NCI-H1092 treated with DMSO at 0.1 percent for 48 hours (cell line): ENCODE measurements around the gene TTBK2.
A peak's percentile ranks its signal among the peaks of the same experiment; 100 is the strongest.
"Not testable (repeated sequence)": the region's sequence is repeated elsewhere in the genome, so short reads cannot be mapped to it uniquely, and the experiment has no call there.

Experiments used
- DNase-seq: peaks from one replicate; lab custom pipeline; 2025; lab: John Stamatoyannopoulos, UW

TTBK2 gene

DNA sequence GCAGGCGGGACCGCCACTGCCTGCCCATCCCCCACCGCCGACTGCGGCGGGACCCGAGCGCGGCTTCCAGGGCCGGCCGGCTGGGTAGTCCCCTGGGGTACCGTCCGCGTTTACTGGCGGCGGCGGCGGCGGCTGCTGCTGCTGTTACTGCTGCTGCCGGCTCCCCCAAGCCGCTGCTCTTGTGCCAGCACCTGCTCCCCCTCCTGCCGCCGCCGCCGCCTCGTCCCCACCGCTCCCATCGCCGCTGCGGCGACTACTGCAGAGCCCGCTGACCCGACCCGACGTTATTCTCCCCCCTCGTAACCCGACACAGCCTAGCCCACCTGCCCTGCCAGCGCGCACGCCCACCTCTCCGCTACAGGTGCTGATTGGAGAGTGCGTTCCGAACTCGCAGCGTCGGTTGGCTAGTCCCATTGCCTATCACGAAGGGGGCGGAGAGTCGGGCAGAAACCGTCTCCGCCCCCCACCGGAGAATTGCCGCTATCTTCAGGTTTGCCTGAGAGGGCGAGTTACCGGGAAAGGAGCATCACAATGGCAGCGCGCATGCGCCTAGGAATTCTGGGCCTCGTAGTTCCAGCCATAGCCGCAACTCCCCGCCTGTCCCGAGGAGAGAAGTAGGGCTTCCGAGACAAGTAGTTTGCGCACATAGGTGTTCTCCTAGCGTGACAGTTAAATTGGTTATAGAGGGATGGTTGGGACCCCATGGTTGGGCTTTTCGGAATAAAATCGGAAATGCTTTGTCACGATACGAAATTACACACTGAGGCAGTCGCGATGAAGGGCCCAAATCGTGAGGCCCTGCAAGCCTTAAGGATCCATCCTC lies at the start of gene TTBK2:
TTBK2 (minus strand) TSS at position 260 of the 823 bp plus-strand sequence. CDS start 42,161 bp downstream, outside the sequence.
- peak; percentile 98 for DNase-seq

DNA sequence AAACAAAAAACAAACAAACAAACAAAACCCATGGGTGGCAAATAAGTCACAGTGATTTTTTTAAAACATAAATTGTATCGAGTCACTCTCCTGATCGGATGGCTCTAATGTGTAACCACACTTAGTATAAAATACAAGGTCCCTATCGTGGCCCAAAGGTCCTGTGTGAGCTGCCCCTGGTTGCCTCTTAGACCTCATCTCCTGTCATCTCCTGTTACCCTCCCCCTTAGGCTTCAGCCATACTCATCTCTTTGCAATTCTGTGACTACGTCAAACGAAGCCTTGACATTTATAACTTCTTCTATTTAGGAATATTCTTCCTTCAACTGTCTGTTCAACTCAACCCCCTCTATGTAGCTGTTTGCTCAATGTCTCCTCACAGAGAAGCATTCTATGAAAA lies 43.9 kb upstream of the TTBK2 start:
- DNase-seq, result no peak

DNA sequence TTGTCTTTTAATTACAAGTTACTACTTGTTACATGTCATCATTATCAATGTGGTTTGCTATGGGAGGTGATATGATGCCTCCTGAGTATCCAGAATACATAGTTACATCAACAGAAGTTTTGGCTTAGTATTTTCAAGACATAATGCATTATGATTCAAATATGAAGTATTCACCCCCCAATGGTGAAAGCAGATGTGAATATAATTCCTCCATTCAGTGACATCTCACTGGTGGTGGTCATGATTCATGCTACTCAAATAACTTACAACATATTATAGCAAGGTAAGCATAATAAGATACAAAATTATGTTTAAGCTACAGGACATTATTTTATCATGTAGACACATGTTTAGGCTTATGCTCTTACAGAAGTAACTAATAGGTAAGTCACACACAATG lies 34.9 kb upstream of the TTBK2 start:
- no peak for DNase-seq

DNA sequence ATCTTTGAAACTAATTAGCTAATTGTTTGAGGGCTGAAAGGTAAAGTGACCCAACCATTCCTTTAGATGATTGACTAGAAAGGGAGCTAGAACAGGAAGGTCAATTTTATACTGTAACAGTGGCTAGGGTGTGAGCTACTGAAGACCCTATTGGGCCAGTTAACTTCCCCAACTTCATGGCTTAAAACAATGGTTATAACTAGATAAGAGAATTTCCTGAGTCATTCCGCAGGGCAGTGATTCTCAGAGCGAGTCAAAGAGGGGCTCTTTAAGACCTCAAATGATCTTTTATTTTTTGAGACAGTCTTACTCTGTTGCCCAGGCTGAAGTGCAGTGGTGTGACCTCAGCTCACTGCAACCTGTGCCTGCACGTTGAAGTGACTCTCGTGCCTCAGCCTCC lies 33.7 kb upstream of the TTBK2 start:
- no peak for DNase-seq

DNA sequence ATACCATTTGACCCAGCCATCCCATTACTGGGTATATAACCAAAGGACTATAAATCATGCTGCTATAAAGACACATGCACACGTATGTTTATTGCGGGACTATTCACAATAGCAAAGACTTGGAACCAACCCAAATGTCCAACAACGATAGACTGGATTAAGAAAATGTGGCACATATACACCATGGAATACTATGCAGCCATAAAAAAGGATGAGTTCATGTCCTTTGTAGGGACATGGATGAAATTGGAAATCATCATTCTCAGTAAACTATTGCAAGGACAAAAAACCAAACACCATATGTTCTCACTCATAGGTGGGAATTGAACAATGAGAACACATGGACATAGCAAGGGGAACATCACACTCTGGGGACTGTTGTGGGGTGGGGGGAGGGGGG lies 28.3 kb upstream of the TTBK2 start:
- DNase-seq, result not testable (repeated sequence)

DNA sequence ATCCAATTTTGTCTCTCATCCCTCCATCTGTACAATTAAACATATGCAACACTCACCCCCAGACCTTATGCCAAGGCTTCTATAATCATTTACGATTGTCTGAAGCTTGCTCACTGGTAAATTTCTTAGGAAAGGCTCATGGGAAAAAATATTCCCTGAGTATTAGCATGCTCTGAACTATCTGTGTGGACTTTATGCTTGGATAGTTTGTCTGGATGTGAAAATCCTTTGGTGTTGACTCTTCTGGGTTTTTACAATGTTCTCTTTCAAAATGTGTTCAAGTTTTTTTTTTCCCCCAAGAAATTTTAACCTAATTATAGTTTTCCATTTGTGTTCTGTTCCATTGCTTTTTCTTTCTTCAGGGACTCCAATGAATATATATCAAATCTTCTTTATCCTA lies 19.9 kb upstream of the TTBK2 start:
- no peak for DNase-seq

DNA sequence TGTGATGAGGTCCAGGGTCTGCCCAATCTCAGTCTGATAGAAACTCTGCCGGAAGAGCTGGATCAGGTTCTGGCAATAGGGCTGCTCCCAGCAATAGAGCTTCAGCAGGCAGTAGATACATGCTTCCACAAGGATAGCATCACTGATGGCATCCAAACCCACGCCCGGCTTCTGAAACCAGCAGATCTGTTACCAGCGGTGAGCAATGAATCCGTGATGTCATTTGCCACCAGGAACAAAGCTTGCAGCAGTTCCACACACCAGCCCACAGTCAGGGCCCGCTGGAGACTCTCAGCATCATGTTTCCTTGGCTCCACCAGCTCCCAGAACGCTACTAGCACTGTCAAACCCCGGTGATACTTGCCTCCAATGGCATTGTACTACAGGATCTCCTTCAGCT lies 19.3 kb upstream of the TTBK2 start:
- DNase-seq, result no peak

DNA sequence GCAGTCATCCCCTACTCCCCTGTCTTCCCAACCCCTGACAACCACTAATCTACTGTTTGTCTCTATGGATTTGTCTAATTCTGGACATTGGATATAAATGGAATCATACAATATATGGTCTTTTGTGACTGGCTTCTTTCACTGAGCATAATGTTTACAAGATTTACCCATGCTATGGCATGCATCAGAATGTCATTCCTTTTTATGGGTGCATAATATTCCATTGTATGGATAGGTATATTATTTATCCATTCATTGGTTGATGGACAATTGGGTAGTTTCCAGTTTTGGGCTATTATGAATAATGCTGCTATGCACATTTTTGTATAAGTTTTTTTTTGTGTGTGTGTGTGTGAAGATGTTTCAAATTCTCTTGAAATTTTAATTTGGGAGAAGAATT lies 16.6 kb upstream of the TTBK2 start:
- no peak for DNase-seq

DNA sequence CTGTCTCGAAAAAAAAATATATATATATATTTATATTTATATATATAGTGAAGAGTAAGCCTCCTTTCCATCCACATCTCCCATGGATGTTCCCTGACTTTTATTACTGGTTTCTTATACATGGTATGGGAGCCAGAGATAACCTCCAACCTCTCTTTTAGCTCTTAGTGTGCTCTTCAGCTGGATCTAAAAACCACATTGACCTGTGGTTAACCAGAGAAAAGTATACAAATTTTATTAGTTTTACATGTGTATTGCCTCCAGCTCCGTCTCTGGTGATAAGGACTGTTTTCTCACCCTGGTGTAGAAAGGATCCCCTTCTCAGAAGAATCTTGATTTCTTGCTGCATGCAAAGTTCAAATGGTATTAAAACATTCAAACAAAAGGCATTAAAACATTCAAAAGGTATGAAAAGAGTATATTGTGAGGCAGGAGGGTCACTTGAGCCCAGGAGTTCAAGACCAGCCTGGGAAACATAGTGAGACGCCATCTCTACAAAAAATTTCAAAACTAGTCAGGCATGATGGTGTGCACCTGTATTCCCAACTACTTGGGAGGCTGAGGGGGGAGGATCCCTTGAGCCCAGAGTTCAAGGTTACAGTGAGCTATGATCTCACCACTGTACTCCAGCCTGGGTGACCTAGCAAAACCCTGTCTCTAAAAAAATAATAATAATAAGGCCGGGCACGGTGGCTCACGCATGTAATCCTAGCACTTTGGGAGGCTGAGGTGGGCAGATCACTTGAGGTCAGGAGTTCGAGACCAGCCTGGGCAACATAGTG lies 13.5 kb upstream of the TTBK2 start:
- no peak for DNase-seq

DNA sequence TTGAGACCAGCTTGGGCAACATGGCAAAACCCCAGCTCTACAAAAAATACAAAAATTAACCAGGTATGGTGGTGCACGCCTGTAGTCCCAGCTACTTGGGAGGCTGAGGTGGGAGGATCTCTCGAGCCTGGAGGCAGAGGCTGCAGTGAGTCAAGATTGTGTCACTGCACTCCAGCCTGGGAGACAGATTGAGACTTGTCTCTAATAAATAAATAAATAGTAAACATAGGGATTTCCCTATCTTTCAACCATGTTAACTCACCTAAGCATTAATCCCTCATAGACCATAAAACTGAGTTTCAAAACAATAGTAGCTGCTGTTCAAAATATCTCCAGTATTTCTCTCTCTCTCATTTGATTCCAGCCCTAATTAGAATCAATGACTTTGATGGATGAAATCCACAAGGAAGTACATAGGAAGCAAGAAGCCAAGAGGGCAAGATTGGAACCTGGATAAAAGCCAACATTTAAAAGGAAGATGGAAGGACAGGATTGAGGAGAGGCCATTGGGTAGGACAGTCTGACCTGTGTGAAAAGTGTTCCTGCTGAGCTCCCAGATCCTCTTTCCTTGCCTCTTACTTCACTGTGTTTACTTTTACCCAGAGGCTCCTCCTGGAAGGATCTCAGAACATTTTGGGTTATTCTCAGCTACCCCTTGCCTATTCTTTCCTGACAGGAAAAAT lies 12.4 kb upstream of the TTBK2 start:
- DNase-seq, result no peak

DNA sequence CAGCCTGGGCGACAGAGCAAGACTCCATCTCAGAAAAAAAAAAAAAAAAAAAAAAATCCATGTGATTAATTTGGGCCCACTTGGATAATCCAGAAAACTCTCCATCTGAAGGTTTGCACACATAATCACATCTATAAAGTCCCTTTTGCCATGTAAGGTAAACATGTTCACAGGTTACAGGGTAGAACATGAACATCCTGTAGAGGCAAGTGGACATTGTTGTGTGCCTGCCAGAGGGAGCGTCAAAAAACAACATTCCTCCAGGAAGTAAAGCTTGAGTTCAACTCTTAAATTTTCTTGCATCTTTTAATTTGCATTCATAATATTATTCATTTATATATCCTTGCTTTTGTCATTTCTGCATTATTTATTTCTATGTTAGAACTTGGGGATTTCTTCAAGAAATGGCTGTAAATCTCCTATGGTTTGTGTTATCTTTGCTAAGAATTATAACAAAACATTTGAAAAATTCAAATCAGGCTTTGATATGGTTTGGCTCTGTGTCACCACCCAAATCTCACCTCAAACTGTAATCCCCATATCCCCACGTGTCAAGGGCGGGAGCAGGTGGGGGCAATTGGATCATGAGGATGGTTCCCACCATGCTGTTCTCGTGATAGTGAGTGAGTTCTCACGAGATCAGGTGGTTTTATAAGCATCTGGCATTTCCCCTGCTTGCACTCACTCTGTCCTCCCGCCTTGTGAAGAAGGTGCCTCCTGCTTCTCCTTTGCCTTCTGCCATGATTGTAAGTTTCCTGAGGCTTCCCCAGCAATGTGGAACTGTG lies 11.3 kb upstream of the TTBK2 start:
- DNase-seq, result no peak

DNA sequence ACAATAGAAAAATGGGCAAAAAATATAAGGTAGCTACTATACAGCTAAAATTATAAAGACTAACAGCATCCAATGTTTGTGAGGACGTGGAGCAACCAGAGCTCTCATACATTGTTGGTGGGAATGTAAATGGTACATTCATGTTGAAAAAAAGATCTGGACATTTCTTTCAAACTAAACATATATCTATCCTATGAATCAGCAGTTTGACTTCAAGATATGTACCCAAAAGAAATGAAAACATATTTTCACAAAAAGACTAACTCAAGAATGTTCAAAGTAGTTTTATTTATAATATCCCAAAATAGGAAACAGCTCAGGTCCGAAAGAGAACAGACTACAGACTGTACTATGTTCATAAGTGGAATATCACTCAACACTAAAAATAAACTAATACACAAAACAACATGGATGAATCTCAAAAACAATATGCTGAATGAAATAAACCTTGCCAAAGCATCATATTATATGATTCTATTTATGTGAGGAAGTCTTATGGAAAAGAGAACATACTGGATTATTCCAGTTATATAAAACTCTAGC lies 8.8 kb upstream of the TTBK2 start:
- DNase-seq, result no peak

DNA sequence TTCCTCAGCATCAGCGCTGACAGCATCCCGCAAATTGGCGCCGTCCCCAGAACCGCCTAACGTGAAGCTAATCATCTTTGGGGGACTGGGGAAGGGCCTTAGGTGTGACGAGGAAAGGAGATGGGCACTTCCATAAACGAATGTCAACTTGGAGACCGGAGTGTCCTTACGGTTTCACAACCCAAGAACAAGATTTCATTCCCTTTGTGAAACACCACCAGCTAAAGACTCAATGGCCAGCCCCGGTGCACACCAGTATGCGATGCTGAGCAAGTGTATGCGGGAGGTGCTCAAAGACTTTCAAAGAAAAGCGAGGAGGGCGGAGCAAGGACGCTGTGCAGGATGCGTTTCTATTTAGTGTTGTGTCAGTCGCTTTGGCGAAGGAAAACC lies 759 bp upstream of the TTBK2 start:
- DNase-seq, result peak; percentile 26

DNA sequence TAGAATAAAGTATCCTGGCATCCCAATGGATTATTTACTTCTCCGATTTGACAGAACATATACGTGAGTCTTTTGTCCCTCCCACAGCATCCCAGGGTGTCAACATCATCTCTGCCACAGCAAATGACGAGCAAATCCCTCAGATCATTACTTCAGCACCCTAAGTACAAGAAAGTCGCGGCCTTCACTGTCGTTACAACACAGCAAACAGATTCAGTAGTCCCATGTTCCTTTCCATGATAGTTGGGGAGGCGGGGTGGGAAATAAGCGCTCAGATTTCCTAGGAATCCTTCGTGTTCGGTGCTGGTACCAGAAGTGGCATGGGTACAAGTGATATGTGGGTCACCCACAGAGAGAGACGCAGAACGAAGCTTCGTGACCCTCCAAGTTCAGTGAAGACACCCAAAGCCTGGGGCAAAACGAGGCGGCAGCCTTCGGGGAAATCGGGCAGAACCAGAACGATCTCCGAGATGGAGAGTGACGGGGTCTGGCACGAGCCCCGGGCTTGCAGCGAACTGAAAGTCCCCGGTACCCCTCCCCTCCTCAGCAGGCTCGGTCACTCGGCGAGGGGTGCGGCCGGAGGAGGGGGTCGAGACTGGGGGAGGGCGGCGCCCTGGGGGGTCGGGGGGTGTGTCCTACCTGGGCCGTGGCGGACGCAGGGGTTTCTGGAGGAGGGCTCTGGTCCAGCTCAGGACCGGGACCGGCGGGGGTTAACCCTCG lies 619 bp downstream of the TTBK2 start:
- DNase-seq, result peak; percentile 19

DNA sequence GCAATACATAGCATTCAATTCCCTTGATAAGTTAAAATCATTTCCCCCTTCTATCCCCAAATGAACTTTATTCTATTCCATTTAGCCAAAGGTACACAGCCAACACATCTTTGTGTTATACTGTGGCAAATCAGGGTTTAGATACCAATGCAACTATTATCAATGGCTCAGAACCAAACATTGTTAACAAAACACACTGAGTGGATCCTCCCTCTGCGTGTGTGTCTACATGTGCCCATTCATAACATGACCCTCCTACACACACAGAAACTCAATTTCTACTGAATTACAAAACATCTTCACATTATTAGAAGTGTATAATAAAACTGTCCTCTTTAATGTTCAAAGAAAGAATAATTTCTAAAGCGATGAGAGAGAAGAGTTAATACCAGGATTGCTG lies 1.3 kb downstream of the TTBK2 start:
- DNase-seq, result no peak

DNA sequence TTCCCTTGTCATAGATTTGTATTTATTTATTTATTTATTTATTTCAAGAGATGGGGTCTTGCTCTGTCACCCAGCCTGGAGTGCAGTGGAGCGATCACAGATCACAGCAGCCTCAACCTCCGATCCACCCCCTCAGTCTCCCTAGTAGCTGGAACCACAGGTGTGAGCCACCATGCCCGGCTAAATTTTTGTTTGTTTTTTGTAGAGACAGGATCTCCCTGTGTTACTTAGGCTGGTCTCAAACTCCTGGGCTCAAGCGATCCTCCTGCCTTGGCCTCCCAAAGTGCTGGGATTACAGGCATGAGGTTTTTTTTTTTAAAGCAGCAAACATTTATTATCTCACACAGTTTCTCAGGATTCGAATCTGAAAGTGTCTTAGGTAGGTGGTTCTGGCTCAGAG lies 2.5 kb downstream of the TTBK2 start:
- DNase-seq, result no peak

DNA sequence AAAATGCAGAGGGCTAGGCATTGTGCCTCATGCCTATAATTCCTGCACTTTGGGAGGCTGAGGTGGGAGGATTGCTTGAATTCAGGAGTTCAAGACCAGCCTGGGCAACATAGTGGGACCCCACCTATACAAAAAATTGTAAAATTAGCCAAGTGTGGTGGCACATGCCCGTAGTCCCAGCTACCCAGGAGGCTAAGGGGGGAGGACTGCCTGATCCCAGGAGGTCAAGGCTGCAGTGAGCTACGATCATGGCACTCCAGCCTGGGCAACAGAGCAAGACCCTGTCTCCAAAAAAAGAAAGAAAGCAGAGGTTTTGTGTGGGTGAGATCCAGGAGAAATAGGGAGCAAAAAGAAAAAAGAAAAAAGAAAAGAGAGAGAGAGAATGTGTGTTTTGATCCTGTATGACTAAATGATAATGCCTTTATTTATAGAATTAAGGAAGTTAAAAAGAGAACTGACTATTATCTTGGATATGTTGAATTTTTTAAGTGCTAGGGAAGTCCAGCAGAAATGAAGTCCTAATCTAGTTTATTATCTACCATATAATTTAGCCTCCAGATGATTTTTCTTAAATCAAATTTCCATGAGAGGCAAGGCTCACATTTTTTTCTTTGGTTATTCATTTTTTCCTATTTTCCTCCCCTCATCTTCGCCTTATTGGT lies 4.8 kb downstream of the TTBK2 start:
- no peak for DNase-seq

DNA sequence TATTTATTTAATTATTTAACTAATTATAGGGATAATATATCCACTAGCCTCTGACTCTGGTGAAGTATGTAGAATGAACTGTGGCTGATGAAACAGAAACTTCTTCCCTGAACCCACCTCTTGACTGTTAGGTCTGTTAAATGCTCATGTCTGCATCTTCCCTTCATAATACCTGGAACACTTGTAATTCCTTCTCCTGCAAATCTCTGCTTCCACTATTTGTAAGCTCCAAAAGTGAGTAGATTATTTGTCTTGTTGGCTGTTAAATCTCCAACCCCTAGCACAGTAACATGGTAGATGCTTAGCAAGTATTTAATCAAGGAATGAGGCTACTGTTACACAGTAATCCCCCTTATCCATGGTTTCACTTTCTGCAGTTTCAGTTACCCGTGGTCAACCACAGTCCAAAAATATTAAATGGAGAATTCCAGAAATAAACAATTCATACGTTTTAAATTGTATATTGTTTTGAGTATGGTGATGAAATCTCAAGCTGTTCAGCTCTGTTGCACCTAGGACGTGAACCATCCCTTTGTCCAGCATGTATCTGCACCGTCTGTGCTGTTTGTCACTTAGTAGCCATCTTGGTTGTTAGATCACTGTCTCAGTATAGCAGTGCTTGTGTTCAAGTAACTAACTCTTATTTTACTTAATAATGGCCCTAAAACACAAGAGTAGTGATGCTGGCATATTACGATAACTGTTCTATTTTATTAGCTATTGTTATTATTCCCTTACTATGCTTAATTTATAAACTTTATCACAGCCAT lies 5.7 kb downstream of the TTBK2 start:
- no peak for DNase-seq

DNA sequence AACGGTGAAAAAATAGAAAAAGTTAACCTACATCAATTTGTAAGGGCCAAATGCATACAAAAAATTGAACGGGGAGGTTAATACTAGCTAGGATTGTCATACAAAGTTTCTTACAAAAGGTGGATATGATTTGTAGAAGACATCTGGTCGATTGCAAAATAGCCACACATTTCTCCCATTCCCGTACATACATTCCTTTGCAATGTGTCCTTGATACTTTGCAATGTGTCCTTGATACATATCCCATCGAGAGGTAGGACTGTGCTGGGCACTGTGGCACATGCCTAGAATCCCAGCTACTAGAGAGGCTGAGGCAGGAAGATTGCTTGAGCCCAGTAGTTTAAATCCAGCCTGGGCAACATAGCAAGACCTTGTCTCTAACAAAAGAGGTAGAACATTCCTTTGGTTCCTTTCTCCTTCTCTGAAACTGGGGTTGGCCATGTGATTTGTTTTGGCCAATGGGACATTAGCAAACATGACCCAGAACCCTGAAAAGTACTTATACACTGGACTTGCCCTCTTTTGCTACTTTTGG lies 9.5 kb downstream of the TTBK2 start:
- no peak for DNase-seq

DNA sequence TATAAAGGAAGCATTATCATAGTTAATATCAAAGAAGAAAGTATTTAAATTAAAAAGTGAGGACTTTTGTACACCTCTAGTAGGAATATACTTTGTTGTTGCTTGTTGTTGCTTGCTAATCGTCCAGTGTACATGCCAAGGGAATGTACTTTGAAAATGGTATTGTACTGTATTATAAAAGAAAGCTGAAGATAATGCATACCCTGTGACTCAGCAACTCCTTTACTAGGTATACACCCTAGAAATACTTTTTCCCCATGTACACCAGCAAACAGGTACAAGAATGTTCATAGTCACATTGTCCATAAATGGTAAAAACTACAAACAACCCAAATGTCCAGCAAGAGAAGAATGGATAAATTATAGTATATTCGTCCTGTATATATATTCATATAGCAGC lies 12.0 kb downstream of the TTBK2 start:
- DNase-seq, result no peak
